Erythroblast (primary cell): ENCODE measurements around the gene G6PC1.
"Not testable (repeated sequence)": the region's sequence is repeated elsewhere in the genome, so short reads cannot be mapped to it uniquely, and the experiment has no call there.

Experiments
- GATA1 ChIP-seq: IDR thresholded peaks from 2 replicates; pipeline ENCODE4 v1.6.1; 2011; ENCODE audit warnings: low read depth, mild to moderate bottlenecking, control low read depth, low read length, moderate library complexity
- POLR2A ChIP-seq: IDR thresholded peaks from 2 replicates; pipeline ENCODE4 v1.6.1; 2011; ENCODE audit warnings: mild to moderate bottlenecking, low read length

DNA sequence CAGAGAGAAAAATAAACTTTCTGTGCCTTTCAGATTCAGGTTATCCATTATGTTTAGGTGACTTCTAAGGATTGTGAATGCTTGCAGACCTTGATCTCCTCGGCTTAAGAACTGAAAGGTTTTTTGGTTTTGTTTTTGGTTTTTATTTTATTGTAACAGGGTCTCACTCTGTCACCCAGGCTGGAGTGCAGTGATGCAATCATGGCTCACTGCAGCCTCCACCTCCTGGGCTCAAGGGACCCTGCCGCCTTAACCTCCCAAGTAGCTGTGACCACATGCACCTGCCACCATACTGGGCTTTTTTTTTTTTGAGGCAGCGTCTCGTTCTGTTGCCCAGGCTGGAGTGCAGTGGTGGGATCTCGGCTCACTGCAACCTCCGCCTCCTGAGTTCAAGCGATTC lies 22.9 kb downstream of the G6PC1 start:
- not testable (repeated sequence) for TF ChIP-seq POLR2A, GATA1
